GM18519 (cell line): Measurements from ENCODE around the gene UBE2R2.

Experiments used
- ATAC-seq: cut with Tn5 transposase; IDR thresholded peaks from one replicate; pipeline ENCODE4 v1.9.1; 2021; ENCODE audit warnings: mild to moderate bottlenecking, moderate library complexity; ENCODE audit not compliant: unreplicated experiment, low FRiP score

Gene UBE2R2

GRCh38 chr9:33964086-33964768 lies 147.3 kb downstream of the UBE2R2 start:
- no peak for ATAC-seq
